ENCODE results near the gene KRT84.

The KRT84 gene

DNA sequence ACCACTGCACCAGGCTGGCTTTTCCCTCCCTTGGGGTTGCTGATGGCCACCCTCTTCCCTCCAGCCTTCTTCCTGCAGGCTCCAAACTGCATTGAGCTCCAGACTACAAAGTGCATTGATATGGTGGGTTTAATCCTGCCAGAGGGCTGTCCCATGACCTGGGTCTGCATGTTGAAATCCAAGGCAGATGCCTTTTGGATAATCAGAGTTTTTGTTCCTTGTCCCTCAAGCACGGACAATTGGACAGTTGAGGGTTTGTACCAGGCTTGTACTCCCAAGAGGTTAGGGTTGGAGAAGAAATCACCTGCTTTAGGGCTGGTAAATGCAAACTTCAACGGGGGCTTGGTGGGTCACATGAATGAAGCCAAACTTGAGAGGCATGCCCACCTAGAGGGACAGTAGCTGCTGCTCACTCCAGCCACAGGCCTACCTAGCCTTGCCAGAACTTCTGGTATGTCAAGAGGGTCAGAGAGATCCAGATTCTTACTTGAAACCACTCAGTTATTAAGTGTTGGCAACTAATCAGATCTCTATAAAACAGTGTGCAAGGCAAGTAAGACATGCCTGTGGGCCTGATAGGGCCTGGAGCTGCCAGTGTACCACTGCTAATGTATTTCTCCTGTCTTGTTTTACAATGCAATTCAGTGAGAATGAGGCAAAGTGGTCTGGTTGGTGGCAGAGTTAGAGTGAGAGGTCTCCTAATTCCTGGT, 42.5 kb downstream of the KRT84 start:
- no peak for DNase-seq (ENCODE audit: low read depth, low spot score)

DNA sequence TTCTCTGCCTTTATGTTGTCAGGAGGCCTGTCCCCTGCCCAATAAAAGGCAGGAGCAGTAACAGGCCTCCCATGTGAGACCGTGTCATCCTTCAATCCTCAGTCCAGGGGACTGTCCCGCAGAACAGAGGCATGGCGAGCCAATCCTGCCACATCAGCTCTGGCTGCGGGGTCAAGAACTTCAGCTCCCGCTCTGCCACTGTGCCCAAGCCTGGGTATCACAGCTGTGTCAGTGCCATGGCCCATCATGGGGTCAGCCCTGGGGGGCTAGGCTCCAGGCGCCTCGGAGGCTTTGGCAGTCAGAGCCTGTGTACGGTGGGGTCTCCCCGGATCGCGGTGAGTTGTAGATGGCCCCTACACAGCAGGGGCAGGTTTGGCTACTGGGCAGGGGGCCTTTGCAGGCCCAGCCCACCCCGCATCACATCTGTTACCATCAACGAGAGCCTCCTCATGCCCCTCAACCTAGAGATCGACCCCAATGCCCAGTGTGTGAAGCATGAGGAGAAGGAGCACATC, 44.3 kb downstream of the KRT84 start:
- no peak for DNase-seq (ENCODE audit: low read depth, low spot score)

DNA sequence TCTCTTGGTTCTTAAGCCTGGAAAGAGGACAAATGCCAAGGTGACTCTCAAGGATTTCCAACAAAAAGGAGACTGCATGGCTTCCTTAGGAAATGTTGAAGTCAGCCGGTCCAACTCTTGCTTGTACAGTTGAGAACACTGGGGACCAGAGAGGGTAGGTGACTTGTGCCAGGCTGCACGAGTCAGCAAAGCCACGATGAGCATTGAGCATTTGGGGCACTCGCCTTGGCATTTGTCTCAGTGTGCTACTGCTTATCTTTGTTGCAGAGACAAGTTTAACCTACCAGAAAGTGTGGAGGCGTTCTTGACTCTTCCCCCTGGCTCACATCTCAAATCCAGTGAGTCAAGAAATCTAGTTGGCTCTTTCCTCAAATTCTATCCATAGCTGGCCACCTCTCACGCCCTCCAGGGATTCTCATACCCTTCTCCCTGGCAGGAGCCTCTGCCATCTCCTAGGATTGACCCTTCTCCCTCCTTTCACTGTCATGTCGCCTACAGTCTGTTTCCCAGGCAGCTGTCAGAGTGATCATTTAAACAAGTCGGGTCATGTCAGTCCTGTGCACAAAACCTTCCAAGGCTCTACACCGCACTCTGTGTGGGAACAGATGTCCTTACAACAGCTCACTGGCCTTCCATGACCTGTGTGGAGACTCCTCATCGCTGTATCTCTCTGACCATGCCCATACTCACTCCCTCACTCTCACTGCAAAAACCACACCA, 47.1 kb downstream of the KRT84 start:
- DNase-seq (ENCODE audit: low read depth, low spot score) = no peak

DNA sequence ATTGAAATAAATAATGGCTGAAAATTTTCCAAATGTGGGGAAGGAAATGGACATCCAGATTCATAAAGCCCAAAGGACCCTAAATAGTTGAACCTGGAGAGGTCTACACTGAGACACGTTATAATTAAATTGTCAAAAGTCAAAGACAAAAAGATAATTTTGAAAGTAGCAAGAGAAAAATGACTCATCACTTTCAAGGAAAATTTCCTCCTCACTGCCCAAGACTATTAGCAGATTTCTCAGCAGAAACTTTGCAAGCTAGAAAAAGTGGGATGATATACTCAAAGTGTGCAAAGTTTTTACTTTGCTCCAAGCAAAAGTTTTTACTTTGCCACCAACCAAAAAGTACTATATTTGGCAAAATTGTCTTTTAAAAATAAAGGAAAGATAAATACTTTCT, 48.4 kb downstream of the KRT84 start:
- DNase-seq (ENCODE audit: low read depth, low spot score) = no peak

DNA sequence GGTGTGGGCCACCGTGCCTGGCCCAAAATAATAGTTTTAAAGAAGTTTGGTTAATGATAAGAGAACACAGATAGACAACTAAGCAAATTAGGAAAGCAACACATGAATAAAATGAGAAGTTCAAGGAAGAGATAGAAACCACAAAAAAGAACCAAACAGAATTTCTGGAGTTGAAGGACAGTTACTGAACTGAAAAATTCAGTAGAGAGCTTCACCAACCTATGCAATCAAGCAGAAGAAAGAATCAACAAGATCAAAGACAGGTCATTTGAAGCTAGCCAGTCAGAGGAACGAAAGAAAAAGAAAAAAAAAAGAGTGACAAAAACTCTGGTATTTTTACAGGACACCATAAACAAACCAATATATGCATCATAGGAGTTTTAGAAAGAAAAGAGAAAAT, 48.8 kb downstream of the KRT84 start:
- no peak for DNase-seq (ENCODE audit: low read depth, low spot score)

DNA sequence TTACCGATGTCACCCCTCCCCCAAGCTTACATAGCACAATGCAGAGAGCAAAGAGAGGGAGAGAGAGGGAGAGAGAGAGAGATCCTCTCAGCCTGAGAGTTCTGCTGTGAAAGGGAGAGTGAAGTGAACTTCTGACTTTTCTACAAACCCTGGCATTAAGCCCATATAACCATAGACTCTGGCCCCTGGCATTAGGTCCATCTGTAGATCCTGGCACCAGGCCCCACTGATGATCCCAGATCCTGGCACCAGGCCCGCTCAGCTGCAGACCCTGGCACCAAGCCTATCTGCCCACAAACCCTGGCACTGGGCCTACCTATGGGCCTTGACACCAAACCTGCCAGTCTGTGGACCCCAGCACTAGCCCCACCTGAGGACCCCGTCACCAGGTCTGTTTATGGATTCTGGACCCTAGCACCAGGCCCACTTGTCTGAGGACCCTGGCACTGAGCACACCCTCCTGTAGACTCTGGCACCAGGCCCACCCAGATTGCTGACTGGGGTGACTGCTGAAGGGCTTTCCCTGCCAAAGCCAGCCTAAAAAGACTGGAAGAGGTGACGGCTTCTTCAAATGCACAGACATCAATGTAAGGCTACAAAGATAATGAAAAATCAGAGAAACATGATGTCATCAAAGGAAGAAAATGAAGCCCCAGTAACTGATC, 49.7 kb downstream of the KRT84 start:
- DNase-seq (ENCODE audit: low read depth, low spot score) = no peak

DNA sequence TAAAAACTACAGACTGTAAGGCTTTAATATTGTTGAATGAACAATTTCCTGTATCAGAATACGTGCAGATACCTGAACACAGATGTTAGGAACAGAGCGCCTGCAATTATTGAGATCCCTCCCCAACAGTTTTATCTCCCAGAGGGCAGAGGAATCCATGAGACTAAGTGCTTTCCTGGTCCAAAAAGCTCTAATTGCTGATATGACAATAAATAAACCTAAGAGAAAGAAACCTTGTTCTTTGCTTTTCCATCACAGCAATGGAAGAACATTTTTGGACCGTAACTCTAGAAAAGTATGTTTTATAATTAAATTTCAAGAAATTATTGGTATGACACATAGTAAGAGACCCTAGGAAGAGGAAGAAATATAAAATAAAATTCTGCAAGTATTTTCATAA, 51.3 kb downstream of the KRT84 start:
- DNase-seq (ENCODE audit: low read depth, low spot score) = no peak

DNA sequence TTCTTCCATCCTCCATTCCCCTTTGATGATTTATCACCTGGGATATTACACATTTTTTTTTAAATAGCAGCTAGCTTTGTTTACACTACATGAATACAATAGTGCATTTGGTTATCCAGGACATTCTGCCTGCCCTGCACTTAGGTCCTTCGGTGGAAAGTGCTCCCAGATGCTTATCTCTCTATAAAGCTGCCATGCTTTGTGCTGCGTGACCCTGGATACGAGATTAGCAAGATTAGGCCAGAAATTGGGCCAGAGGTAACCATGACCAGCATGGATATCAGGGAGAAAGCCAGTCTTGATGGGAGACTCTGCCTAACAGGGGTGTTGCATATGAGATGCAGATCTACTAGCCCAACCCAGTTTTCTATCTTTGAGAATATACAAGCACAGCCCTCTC, 52.1 kb downstream of the KRT84 start:
- no peak for DNase-seq (ENCODE audit: low read depth, low spot score)

DNA sequence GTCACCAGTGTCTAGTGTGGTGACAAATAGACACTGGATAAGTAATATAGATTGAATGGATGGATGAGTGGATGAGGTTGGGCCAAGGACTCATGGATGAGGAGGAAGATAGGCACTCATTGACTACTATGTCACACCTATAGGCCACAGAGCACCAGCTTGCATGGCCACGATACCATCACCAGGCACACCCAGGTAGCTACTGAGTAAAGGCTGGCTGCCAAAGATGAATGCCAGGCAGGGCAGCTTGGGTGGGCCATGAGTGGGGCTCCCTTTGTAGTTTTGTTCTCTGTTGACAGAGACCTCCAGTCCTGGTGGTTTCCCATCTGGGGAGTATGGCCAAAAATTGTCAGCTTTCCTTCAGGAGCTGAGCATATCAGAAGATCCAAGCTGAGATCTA, 53.1 kb downstream of the KRT84 start:
- DNase-seq (ENCODE audit: low read depth, low spot score) = no peak

DNA sequence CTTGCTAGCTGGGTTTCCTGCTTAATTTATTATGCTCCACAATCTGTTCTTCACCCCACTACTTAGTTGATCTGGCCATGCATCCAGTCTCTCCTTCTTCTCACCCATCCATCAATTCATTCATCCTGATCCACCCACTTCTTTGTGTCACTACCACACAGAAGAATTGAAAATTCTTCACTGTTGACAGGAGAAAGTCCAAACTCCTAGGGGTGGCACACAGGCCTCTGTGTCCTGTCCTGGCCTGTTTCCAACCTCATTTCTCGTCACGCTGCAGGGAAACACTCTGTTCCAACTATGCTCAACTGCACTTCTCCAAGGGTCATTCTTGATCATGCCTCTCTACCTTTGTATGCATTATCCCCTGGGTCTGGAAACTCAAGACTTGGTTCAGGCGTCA, 53.6 kb downstream of the KRT84 start:
- no peak for DNase-seq (ENCODE audit: low read depth, low spot score)

DNA sequence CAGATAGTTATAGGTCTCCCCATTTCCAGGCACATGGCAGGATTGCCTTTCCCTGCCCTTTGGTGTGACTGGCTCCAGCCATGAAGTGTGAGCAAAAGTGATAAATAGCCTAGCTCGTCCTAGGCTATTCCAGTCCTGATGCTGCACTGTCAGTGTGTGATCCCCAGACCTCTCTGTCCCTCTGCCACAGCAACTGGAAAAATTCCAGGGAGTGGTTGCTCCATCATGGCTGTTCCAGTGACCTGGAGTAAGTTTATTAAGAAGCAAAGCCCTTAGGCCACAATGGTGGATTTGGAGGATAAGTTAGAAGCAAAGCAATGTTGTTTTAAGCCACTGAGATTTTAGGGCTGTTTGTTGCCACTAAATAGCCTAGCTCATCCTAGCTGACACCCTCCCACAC, 54.4 kb downstream of the KRT84 start:
- DNase-seq (ENCODE audit: low read depth, low spot score) = no peak

DNA sequence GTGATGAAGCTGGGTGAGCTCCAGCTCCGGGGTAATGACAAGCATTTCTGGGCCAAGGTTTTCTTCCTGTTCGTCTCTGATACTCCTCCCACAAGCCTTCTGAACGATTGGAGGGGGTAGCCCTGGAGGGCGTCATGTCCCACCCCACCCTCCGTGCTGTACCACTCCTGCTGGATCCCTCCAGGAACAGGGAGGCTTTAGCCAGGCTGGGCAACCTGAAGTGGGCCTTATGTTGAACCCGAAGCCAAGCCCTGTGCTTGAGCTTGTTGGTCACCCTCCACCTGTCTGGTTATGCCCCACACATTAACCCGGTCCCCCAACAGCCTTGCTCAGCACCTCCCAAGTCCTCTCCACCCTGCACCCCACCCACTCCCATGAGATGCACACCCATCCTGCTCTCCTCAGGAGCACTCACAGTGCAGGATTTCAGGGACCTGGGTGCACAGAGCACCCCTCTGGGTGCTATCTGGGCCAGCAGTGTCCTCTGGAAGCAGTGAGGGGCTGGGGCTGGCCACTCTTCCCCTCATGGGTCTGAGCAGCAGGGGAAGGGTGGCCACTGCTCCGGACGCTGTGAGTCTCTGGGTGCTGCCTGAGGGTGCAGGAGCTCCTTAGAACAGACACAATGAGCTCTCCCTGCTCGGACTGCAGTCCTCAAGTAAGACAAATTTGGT, 57.5 kb downstream of the KRT84 start:
- no peak for DNase-seq (ENCODE audit: low read depth, low spot score)
